Mucosa of descending colon (tissue), 3 donors: ENCODE data around the gene MYORG. TPM values are rescaled to one million over a fixed set of nuclear protein-coding genes. Genes with fewer than 3 reads are reported as not detected.

Source experiments
- ATAC-seq: fragments of 200-7000 bp; cut with Tn5 transposase; one replicate; pipeline ENCODE4 v1.9.1; 2020; ENCODE audit warnings: mild to moderate bottlenecking, moderate library complexity
- DNase-seq, 3 donors: peaks; one replicate each; pipeline ENCODE4 v3.0.0-alpha.2; 2020
- H3K36me3 ChIP-seq: fragments of 200-600 bp; one replicate; pipeline ENCODE4 v1.8.0; 2021; ENCODE audit warnings: low read depth, mild to moderate bottlenecking
- H3K4me1 ChIP-seq: fragments of 200-600 bp; one replicate; pipeline ENCODE4 v1.8.0; 2021; ENCODE audit warnings: low read depth, mild to moderate bottlenecking
- H3K4me3 ChIP-seq: fragments of 200-600 bp; one replicate; pipeline ENCODE4 v1.8.0; 2021; ENCODE audit warnings: mild to moderate bottlenecking
- H3K9me3 ChIP-seq: fragments of 200-600 bp; one replicate; pipeline ENCODE4 v1.8.0; 2021; ENCODE audit warnings: mild to moderate bottlenecking
- intact Hi-C, 2 donors: fragments of 100-400 bp; cut with DNase I in 1 of 2; cut with micrococcal nuclease in 1 of 2; formaldehyde crosslinking; loops; one replicate each; pipeline versions ENCODE4 v1.11.0 to v1.11.1; 2022; cut with DNase I, micrococcal nuclease
- total RNA-seq, 3 donors: library from RNA; stranded (reverse); fragmentation: NEBNext Ultra II Directional in 2 of 3; extraction: Animal tissue kit (Norgen Biotek cat#: 25700) in 2 of 3; gene quantifications; one replicate each; pipeline versions ENCODE4 v1.2.1 to v1.2.4, GENCODE V29; 2021 to 2023
- TF ChIP-seq, protein P1 (sequence below): fragments of 200-600 bp; IDR thresholded peaks from one replicate; pipeline ENCODE4 v1.8.0; 2022; ENCODE audit warnings: antibody characterized with exemption, mild to moderate bottlenecking
- donor health status: DM: no; HTN: no; CAD: no; lungs with moderate emphysema.
- donor health status: DM: no; HTN: no; CAD: no.
- donor health status: DM: no; HTN: yes; CAD: no.

The MYORG gene
- total RNA-seq, 3 donors from 2014 or later = 48.8 to 88.2 (median 63.4) TPM

DNA sequence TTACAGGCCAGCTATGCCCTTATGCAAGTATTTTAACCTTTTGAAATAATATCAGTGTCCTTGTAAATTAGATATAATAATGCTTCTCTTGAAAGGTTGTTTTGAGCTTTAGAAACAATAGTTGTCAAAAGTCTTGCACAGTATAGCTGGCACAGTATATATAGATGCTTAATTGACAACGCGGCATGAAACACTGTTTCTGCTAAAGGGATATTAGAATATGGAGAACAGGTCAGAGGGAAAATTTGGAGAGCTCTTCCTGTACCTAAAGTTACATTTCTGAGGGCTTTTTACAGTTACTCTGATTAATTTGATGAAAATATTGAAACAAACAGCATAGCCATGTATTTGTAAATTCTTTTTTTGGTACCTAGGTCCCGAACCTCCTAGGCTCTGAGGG, 42.9 kb downstream of the MYORG start:
- Histone ChIP-seq H3K4me1 (peaks cover 14% of the 10 kb centered on the region), H3K4me3 (no peak overlapping the region), H3K36me3 (no peaks in the 10 kb centered on the region), H3K9me3 (no peaks in the 10 kb centered on the region)
- TF ChIP-seq, protein P1, sequence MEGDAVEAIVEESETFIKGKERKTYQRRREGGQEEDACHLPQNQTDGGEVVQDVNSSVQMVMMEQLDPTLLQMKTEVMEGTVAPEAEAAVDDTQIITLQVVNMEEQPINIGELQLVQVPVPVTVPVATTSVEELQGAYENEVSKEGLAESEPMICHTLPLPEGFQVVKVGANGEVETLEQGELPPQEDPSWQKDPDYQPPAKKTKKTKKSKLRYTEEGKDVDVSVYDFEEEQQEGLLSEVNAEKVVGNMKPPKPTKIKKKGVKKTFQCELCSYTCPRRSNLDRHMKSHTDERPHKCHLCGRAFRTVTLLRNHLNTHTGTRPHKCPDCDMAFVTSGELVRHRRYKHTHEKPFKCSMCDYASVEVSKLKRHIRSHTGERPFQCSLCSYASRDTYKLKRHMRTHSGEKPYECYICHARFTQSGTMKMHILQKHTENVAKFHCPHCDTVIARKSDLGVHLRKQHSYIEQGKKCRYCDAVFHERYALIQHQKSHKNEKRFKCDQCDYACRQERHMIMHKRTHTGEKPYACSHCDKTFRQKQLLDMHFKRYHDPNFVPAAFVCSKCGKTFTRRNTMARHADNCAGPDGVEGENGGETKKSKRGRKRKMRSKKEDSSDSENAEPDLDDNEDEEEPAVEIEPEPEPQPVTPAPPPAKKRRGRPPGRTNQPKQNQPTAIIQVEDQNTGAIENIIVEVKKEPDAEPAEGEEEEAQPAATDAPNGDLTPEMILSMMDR = no peak
- intact Hi-C loops = loop anchor here (2.0 kb wide), 1 partner anchor 45 kb away; no protein-coding TSS in a partner anchor
- no peak for ATAC-seq
- no peak for DNase-seq

- intact Hi-C loops = loop anchor here (2.0 kb wide), 1 partner anchor 46 kb away; no protein-coding TSS in a partner anchor
- Histone ChIP-seq H3K36me3 (no peaks in the 10 kb centered on the region), H3K4me3 (no peak overlapping the region), H3K4me1 (peaks cover 20% of the 10 kb centered on the region), H3K9me3 (no peaks in the 10 kb centered on the region)
- ATAC-seq (no peak), DNase-seq (peak in 1 of 3 donors; percentile 49)
- TF ChIP-seq, protein P1 = no peak
These were observed 44.4 kb downstream of the MYORG start for GRCh38 chr9:34332076-34332964.

GRCh38 chr9:34331196-34331595, 45.5 kb downstream of the MYORG start:
- Histone ChIP-seq H3K36me3 (no peaks in the 10 kb centered on the region), H3K4me3 (no peak overlapping the region), H3K9me3 (no peaks in the 10 kb centered on the region), H3K4me1 (peaks cover 20% of the 10 kb centered on the region)
- DNase-seq (no peak), ATAC-seq (no peak)
- TF ChIP-seq, protein P1 = no peak
- intact Hi-C loops = no loop called here

DNA sequence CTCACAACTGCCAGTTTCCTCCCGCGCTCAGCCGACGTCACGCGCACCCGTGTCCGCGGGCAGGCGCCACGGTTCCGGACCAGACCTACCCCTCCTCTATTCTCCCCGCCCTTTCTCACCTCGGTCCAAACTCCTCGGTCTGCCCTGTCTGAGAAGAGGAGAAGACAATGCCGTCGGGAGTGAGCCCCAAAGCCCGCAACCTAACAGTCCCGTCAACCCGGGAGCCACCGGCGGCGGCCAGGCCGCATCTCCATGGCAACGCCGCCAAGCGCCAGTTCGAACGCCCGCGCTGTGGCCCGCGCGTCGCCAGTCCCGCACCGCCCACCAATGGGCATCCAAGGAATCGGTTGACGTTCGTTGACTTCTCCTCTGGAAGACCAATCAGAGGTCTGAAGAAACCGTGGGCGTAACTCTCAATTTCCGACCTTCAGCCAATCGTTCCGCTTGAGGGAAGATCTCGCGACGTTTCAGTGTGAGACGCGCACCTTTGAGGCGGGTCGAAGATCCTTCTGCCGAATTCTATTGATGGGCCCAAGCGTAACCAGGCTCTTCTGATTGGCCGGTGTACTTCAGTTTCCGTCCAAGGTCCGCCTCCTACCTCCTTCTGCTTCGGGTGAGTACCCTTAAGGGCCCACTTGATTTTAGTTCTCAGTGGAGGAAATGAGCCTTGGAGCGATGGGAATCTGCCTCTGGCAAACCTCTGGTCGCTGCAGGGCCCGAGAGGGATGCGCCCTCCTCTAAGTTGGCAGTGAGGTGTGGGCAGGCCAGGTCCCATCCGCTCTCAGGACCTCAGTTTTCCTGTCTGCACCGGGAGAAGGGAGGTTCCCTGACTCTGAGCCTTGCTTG, 47.5 kb downstream of the MYORG start, which contains the start of the genes KIF24 and NUDT2:
Gene KIF24, minus strand, starts transcription at position 282 of the 846 bp plus-strand sequence. CDS start 17,922 bp downstream, outside the sequence.
Gene NUDT2, plus strand, starts transcription at position 583 of the 846 bp plus-strand sequence. CDS start 9,471 bp downstream, outside the sequence.
- no peaks in the 10 kb centered on the region for H3K36me3 ChIP-seq
- intact Hi-C loops = no loop called here
- no peaks in the 10 kb centered on the region for H3K9me3 ChIP-seq

GRCh38 chr9:34328500-34328986, 48.2 kb downstream of the MYORG start:
- intact Hi-C loops = no loop called here
- ATAC-seq (peak; percentile 8), DNase-seq (peak in 1 of 3 donors; percentile 28)
- TF ChIP-seq, protein P1 = no peak
- Histone ChIP-seq H3K9me3 (no peaks in the 10 kb centered on the region), H3K36me3 (no peaks in the 10 kb centered on the region), H3K4me1 (peaks cover 20% of the 10 kb centered on the region), H3K4me3 (peak overlapping the region; percentile 72)

More for the DNA sequence above, 47.5 kb downstream of the MYORG start, which contains the start of the genes KIF24 and NUDT2:
- ATAC-seq = peak; percentile 96
- peak; percentile 95 to 97 (median 97) for DNase-seq
- Histone ChIP-seq H3K4me1 (peaks cover 20% of the 10 kb centered on the region), H3K4me3 (peak within 1 kb of the TSS; percentile 72)
- TF ChIP-seq, protein P1 = no peak
